Activated CD8-positive, alpha-beta memory T cell treated with anti-CD3 and anti-CD28 coated beads for 1 hour (primary cell): ENCODE results near the gene DKC1.
"Not testable (repeated sequence)": the region's sequence is repeated elsewhere in the genome, so short reads cannot be mapped to it uniquely, and the experiment has no call there.

ENCODE experiments used
- DNase-seq, 2 donors: peaks; one replicate each; pipeline ENCODE4 v3.0.0-alpha.2; 2020; ENCODE audit warnings: low read depth in 1 of 2; ENCODE audit errors: extremely low read depth in 1 of 2

Gene DKC1

DNA sequence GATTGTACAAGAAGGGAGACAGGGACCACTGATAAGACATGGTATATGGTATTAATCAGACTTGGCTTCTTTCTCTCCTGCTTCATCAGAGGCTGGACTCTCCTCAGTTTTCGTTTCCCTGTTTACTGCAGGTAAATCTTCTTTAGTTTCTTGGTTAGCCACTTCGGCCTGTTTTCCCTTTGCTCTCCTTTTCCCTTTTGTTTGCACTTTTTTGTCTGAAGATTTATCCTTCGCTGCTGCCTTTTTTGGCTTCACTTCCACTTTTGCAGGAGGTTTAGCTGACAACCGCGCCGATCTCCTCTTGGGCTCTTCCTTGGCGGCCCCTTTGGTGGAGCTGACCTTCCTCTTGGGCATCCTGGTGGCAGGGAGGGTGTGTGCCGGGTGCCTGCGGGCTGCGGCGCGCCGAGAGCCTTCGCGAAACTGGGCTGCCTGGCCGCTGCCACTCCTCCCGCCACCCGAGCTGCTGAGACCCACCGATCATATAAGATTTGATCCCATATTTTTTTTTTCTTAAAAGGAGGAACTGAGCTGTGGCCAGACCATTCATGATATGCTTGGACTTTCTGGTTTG is 54.5 kb downstream of the DKC1 start:
- not testable (repeated sequence) for DNase-seq

DNA sequence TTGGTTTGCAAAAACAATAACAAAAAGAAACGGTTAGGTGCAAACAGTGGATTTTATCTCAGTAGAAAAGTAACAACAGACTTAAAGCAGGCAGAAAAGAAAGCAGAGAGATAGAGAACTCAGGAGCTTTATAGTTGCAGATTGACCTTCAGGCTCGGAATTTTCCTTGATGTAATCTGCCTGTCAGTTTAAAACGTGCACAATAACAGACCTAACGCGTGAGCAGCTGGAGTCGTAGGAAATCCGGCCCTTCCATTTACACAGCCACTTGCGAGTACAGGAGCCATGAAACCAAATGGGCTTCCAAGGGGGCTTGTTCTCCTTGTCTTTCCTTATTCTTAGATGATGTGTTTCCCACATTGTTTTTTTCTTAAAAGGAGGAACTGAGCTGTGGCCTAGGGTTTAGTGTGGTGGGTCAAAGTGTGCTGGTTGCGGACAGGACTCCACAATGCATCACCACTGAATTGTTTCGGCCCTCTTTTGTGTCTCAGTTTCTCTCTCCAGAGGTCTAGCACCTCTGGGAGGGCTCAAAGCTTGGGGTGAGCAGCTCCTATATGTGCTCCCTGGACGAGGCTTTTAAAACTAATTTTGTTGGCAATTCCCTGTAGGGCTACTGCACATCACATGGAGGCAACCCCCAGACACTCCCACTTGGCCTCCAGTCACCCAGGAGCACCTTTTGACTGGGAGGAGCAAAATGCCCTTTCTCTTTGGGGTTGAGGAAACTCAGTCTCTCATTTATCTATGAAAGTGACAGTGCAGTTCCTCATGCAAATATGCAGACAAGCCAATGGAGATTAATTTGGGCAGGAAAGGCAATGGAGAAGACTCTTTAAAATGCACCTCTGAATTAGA is 56.5 kb downstream of the DKC1 start:
- DNase-seq = no peak

DNA sequence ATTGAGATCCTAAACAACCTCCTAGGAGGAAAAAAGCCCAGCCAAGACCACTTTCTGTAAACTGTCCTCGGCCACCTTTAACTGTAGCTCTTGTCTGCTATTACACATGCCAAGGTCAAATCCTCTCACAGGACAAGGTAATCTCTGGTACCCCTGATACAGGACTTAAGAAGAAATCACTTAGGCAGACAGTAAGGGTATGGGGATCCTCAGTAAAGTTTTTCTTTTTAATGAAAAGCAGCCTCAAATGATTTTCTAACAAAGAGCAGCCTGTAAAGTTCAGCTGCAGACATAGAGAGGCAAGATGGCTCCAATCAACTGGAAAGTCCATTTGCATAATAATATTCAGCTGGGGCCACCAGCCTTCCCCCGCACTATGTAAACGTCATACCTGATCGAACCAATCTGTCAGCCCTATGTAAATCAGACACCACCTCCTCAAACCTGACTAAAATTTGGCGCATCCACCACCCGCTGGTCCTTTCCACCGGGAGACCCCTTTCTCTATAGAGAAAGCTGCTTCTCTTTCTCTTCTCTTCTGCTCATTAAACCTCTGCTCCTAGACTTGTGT is 57.2 kb downstream of the DKC1 start:
- no peak for DNase-seq

DNA sequence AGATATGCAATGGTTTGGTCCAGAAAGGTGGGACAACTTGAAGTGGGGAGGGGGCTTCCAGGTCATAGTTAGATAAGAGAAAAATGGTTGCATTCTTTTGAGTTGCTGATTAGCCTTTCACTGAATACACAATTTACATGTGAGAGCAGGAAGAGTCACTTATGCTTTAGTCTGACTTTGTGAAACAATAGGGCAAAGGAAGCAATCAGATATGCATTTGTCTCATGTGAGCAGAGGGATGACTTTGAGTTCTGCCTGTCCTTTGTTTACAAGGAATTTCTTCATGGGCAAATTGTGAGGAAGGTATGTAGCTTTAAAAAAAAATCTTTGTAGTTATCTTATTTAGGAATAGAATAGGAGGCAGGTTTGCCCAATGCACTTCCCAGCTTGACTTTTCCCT is 58.9 kb downstream of the DKC1 start:
- no peak for DNase-seq

DNA sequence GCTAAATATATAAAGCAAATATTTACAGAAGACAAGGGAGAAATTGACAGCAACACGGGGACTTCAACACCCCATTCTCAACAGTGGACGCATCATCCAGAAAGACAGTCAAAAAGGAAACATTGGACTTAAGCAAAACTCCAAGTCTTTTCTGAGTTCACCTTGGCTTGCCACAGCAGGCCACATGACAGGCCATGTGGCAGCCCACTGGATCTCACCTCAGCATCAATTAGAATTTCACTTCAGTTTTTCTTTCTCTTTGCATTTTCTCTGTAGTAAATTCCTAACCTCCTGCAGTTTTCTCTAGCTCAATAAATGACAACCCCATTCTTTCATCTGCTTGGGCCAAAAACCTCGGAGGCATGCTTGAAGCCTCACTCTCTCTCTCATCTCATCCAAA is 59.4 kb downstream of the DKC1 start:
- DNase-seq = no peak

DNA sequence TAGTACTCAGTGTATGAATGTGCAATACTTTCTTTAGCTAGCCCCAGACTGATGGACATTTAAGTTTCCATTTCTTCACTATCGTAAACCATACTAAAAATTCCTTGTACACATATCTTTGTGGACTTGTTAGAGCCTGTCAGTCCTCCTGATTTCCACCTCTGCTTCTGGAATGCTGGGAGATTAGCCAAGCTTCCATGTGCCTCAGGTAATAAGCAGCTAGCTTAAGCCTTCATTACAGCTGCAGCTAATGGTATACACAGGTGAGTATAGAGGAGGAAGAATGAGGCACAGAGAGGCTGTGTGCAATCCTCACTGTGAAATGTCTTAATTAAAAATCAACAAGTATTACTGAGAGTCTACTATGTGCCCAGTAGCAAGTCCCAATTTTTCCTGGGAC is 62.0 kb downstream of the DKC1 start:
- DNase-seq = no peak

- not testable (repeated sequence) for DNase-seq
These were observed 62.9 kb downstream of the DKC1 start for GRCh38 chrX:154825586-154825985.
